GM18873 (cell line): ENCODE results near the gene TBC1D2B.

ENCODE experiments used
- ATAC-seq: cut with Tn5 transposase; IDR thresholded peaks from one replicate; pipeline ENCODE4 v1.9.1; 2021; ENCODE audit warnings: mild to moderate bottlenecking, moderate library complexity, moderate number of reproducible peaks; ENCODE audit not compliant: unreplicated experiment, low FRiP score

TBC1D2B gene

GRCh38 chr15:78098131-78098755 is 20.7 kb upstream of the TBC1D2B start:
- ATAC-seq = no peak

- no peak for ATAC-seq
Measured at GRCh38 chr15:78097667-78098066, 20.2 kb upstream of the TBC1D2B start.

GRCh38 chr15:78093242-78094020 is 15.9 kb upstream of the TBC1D2B start:
- ATAC-seq = no peak

- no peak for ATAC-seq
Measured at GRCh38 chr15:78092261-78093041, 14.9 kb upstream of the TBC1D2B start, which contains the start of gene SH2D7. SH2D7 (plus strand) TSS chr15:78092561; CDS start chr15:78092585, 24 bp downstream.

- no peak for ATAC-seq
Measured at GRCh38 chr15:78090422-78091063, 13.0 kb upstream of the TBC1D2B start.

- no peak for ATAC-seq
Measured at GRCh38 chr15:78088773-78089080, 11.2 kb upstream of the TBC1D2B start.

GRCh38 chr15:78087951-78088772 is 10.7 kb upstream of the TBC1D2B start:
- no peak for ATAC-seq

- ATAC-seq = no peak
Measured at GRCh38 chr15:78085928-78086327, 8.4 kb upstream of the TBC1D2B start.

- no peak for ATAC-seq
Measured at GRCh38 chr15:78084449-78084750, 6.9 kb upstream of the TBC1D2B start.

- peak; percentile 51 for ATAC-seq
Measured at GRCh38 chr15:78083687-78084448, 6.4 kb upstream of the TBC1D2B start.

GRCh38 chr15:78083186-78083585 is 5.7 kb upstream of the TBC1D2B start:
- no peak for ATAC-seq

- ATAC-seq = no peak
Measured at GRCh38 chr15:78082743-78083110, 5.2 kb upstream of the TBC1D2B start.

GRCh38 chr15:78082106-78082742 is 4.7 kb upstream of the TBC1D2B start:
- ATAC-seq = no peak

- ATAC-seq = no peak
Measured at GRCh38 chr15:78080088-78080460, 2.6 kb upstream of the TBC1D2B start.

GRCh38 chr15:78079298-78080087 is 2.0 kb upstream of the TBC1D2B start:
- ATAC-seq = no peak

GRCh38 chr15:78077871-78078210 is 330 bp upstream of the TBC1D2B start:
- ATAC-seq = no peak

- ATAC-seq = no peak
Measured at GRCh38 chr15:78076231-78077052, 1.1 kb downstream of the TBC1D2B start.
